Subcutaneous abdominal adipose tissue (tissue), 5 donors: ENCODE results near the gene ZNF891.
A peak's percentile ranks its signal among the peaks of the same experiment; 100 is the strongest.

ENCODE experiments used
- H3K27ac ChIP-seq: one replicate; pipeline ENCODE4 v1.7.0; 2013; ENCODE audit warnings: low read depth, mild to moderate bottlenecking, inconsistent platforms, low read length, moderate library complexity
- H3K27me3 ChIP-seq, 5 donors: one replicate each; pipeline ENCODE4 v1.7.0; 2013; ENCODE audit warnings: low read length in 5 of 5, inconsistent platforms in 1 of 5; ENCODE audit not compliant: control insufficient read depth in 5 of 5, insufficient read depth in 4 of 5
- H3K36me3 ChIP-seq, 5 donors: one replicate each; pipeline ENCODE4 v1.7.0; 2013; ENCODE audit warnings: low read length in 5 of 5; ENCODE audit not compliant: control insufficient read depth in 5 of 5, insufficient read depth in 5 of 5
- H3K4me1 ChIP-seq, 5 donors: one replicate each; pipeline ENCODE4 v1.7.0; 2013; ENCODE audit warnings: low read length in 5 of 5, mild to moderate bottlenecking in 3 of 5, moderate library complexity in 1 of 5; ENCODE audit not compliant: control insufficient read depth in 5 of 5, insufficient read depth in 5 of 5
- H3K4me3 ChIP-seq, 5 donors: one replicate each; pipeline ENCODE4 v1.7.0; 2013; ENCODE audit warnings: low read length in 5 of 5, low read depth in 1 of 5
- H3K9ac ChIP-seq, 5 donors: one replicate each; pipeline ENCODE4 v1.7.0; 2013; ENCODE audit warnings: low read length in 5 of 5, mild to moderate bottlenecking in 4 of 5, moderate library complexity in 3 of 5
- H3K9me3 ChIP-seq, 5 donors: one replicate each; pipeline ENCODE4 v1.7.0; 2013; ENCODE audit warnings: low read length in 5 of 5; ENCODE audit not compliant: control insufficient read depth in 5 of 5
- donor health status: healthy.
- donor health status: healthy.
- donor health status: healthy.
- donor health status: healthy.
- donor health status: healthy.

ZNF891 gene

GRCh38 chr12:133080026-133080367 is 50.1 kb downstream of the ZNF891 start:
- peak overlapping the region; percentile 90 to 96 (median 93) for H3K9ac ChIP-seq
- H3K4me3 ChIP-seq, result peak overlapping the region; percentile 89 to 94 (median 92)
- H3K9me3 ChIP-seq, result peaks cover 35 to 76% (median 65%) of the 10 kb centered on the region in 5 donors
- peaks cover 0 to 6% (median 0%) of the 10 kb centered on the region in 5 donors for H3K27me3 ChIP-seq
- peaks cover 9 to 13% (median 12%) of the 10 kb centered on the region in 5 donors for H3K4me1 ChIP-seq
- peak overlapping the region; percentile 100 for H3K27ac ChIP-seq
- H3K36me3 ChIP-seq, result peaks cover 22 to 26% (median 24%) of the 10 kb centered on the region in 5 donors

DNA sequence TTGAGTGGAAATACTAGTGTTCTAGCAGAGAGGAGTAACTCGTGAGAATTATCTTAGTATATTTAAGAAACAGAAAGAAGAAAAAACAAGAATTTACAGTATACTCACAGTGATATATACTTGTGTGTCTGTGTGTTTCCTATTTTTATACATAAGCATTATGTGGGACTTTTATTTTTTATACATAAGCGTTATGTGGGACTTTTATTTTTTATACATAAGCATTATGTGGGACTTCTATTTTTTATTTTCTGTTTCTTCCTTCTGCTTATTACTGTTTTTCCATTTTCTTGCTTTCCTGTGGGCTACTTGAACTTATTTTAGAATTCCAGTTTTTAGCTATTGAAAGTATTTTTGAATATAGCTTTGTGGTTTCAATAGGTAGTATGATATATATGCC is 56.2 kb downstream of the ZNF891 start:
- peak overlapping the region in 1 of 5 donors; percentile 33 for H3K4me3 ChIP-seq

DNA sequence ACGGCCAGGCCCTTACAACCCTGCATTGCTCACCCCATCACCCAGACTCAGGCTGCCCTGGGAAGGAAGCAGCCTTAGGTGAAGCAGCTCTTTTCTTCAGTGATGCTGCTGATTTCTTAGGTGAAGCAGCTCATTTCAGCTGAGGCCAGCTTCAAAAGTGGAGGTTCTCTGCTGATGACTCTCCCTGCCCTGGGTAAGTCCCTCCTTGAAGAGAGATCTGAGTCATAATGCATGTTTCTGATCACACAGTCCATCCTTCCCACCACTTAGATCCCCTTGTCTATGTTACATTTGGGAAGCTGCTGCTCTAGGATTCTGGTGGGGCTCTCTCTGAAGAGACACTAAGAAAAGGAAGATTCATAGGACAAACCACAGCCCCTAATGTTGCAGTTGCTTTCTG is 66.5 kb downstream of the ZNF891 start:
- H3K4me3 ChIP-seq, result peak overlapping the region; percentile 34 to 75 (median 54)
- no peak overlapping the region for H3K9ac ChIP-seq
- peaks cover 91 to 100% (median 97%) of the 10 kb centered on the region in 5 donors for H3K9me3 ChIP-seq
- no peak overlapping the region for H3K27ac ChIP-seq
- peaks cover 0 to 24% (median 0%) of the 10 kb centered on the region in 5 donors for H3K36me3 ChIP-seq
- H3K4me1 ChIP-seq, result peaks cover 0 to 3% (median 0%) of the 10 kb centered on the region in 5 donors
- no peaks in the 10 kb centered on the region for H3K27me3 ChIP-seq

More for the DNA sequence above, 56.2 kb downstream of the ZNF891 start:
- Histone ChIP-seq H3K27ac (no peak overlapping the region), H3K4me1 (no peaks in the 10 kb centered on the region), H3K27me3 (no peaks in the 10 kb centered on the region), H3K36me3 (no peaks in the 10 kb centered on the region), H3K9me3 (peaks cover 38 to 91% (median 77%) of the 10 kb centered on the region in 5 donors), H3K9ac (no peak overlapping the region)

DNA sequence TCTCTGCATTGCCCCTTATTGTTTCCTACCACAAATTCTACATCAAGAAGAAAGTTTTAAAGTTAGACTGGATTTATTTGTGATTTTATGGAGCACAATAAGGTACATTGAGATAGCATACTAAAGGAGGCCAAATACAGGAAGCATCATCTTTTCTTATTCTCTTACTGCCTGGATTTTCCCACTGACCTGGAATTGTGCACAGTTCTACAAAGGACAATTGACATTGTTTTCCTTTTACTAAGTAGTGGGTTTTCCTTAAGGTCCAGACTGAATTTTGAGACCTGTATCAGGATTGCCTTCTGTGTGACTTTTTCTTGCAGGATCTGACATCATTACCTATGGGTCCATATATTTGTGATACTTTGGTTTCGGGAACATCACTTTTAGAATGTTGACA is 68.1 kb downstream of the ZNF891 start:
- peaks cover 0 to 12% (median 0%) of the 10 kb centered on the region in 5 donors for H3K4me1 ChIP-seq
- no peak overlapping the region for H3K9ac ChIP-seq
- H3K27ac ChIP-seq, result no peak overlapping the region
- H3K27me3 ChIP-seq, result no peaks in the 10 kb centered on the region
- peak overlapping the region in 4 of 5 donors; percentile 15 to 75 (median 46) for H3K4me3 ChIP-seq
- H3K9me3 ChIP-seq, result peaks cover 95 to 100% (median 99%) of the 10 kb centered on the region in 5 donors
- peaks cover 7 to 38% (median 13%) of the 10 kb centered on the region in 5 donors for H3K36me3 ChIP-seq

DNA sequence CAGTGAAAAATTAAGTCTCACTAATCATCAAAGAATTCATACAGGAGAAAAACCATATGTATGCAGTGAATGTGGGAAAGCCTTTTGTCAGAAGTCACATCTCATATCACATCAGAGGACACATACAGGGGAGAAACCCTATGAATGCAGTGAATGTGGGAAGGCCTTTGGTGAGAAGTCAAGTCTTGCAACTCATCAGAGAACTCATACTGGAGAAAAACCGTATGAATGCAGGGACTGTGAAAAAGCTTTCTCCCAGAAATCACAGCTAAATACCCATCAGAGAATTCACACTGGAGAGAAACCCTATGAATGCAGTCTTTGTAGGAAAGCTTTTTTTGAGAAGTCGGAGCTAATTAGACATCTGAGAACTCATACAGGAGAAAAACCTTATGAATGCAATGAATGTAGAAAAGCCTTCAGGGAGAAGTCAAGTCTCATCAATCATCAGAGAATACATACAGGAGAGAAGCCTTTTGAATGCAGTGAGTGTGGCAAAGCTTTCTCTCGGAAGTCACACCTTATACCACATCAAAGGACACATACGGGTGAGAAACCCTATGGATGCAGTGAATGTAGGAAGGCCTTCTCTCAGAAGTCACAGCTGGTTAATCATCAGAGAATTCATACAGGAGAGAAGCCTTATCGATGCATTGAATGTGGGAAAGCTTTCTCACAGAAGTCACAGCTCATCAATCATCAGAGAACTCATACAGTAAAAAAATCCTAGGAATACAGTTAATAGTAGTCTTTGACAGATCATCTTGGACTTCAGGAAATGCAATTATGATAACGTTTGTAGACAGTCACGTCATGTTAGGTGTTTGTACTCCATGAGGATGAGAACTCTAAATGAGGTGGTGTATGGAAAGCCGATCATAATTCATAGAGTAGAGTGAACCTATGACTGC is 71.6 kb downstream of the ZNF891 start:
- peak overlapping the region in 1 of 5 donors; percentile 19 for H3K9ac ChIP-seq
- H3K9me3 ChIP-seq, result peaks cover 81 to 92% (median 89%) of the 10 kb centered on the region in 5 donors
- H3K27ac ChIP-seq, result no peak overlapping the region
- H3K27me3 ChIP-seq, result no peaks in the 10 kb centered on the region
- H3K36me3 ChIP-seq, result peaks cover 22 to 53% (median 31%) of the 10 kb centered on the region in 5 donors
- peak overlapping the region; percentile 34 to 63 (median 54) for H3K4me3 ChIP-seq
- peaks cover 0 to 12% (median 0%) of the 10 kb centered on the region in 5 donors for H3K4me1 ChIP-seq

GRCh38 chr12:133057446-133057845 is 72.6 kb downstream of the ZNF891 start:
- Histone ChIP-seq H3K4me1 (peaks cover 0 to 12% (median 0%) of the 10 kb centered on the region in 5 donors), H3K36me3 (peaks cover 32 to 55% (median 42%) of the 10 kb centered on the region in 5 donors), H3K27ac (no peak overlapping the region), H3K9ac (no peak overlapping the region), H3K27me3 (no peaks in the 10 kb centered on the region), H3K9me3 (peaks cover 81 to 92% (median 89%) of the 10 kb centered on the region in 5 donors), H3K4me3 (peak overlapping the region; percentile 34 to 63 (median 54))
